HT-29 (cell line): ENCODE measurements around the gene NIPSNAP2. TPM values are rescaled to one million over a fixed set of nuclear protein-coding genes. Genes with fewer than 3 reads are reported as not detected.
"Not testable (repeated sequence)": the region's sequence is repeated elsewhere in the genome, so short reads cannot be mapped to it uniquely, and the experiment has no call there.

Experiments used
- DNase-seq: peaks from one replicate; pipeline ENCODE4 v3.0.0-alpha.2; 2015; ENCODE audit warnings: low spot score
- total RNA-seq: library from RNA; depleted of rRNA; stranded (reverse); fragments of >200 nt; shearing (Covaris generic); gene quantifications from 2 replicates; pipeline ENCODE4 v1.2.3, GENCODE V29; 2014

The NIPSNAP2 gene
- total RNA-seq, 1 experiment from 2014 or later: 9.5 TPM

DNA sequence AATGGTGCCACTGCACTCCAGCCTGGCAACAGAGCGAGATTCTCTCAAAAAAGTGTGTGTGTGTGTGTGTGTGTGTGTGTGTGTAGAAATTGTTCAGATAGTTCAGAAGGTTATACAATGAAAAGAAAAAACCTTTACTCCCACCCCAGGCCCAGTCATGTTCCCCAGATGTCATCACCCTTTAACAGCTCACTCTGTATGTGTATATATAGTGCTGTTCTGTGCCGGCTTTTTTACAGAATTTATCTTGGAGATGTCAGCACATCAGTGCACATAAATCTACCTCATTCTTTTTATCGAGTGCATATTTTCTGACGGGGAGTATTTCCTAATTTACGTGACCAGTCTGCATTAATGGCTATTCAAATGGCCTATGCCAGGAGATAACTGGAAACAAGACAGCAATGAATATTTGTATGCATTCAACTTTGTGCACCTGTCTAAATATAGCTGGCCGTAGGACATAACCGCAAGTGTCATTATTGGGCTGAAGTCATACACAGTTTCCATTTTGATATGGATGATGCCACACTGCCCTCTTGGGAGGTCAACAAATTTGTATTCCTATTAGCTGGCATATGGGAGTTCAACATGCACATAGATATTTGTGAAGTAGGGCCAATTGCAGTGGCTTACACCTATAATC is 11.7 kb downstream of the NIPSNAP2 start:
- DNase-seq: no peak

DNA sequence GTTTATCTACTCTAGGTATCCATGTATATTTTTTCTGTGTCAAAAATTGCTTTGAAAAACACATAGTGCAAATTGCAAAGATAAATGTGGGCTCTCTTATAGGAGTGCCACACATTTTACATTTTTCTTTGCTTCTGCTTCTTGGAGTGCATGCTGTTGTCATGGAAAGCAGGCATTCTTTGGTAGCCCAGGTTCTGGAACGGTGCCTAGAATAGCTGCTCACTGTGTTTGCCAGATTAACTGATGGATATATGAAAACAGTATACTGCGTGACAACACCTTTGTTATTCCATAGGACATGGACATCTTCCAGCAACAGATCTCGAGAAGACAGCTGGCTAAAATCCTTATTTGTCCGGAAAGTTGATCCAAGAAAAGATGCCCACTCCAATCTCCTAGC is 13.4 kb downstream of the NIPSNAP2 start:
- no peak for DNase-seq

DNA sequence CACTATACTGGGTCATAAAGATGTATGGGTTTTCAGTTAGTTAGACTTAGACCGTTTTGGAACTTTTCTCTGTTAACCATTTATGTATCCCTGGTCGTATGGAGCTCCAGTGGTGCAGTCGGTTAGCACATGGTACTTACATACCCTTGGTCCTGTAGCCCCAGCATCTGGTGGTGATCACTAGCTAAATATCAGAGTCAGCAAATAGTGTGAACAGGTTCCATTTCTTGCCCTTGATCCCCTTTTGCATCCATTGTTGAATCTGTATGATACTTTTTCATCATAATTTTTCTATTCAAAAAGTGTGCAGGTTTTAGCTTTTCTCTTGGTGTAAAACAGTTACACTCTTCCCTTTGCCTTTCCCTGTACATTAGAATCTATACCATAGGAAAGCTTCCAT is 15.9 kb downstream of the NIPSNAP2 start:
- no peak for DNase-seq

DNA sequence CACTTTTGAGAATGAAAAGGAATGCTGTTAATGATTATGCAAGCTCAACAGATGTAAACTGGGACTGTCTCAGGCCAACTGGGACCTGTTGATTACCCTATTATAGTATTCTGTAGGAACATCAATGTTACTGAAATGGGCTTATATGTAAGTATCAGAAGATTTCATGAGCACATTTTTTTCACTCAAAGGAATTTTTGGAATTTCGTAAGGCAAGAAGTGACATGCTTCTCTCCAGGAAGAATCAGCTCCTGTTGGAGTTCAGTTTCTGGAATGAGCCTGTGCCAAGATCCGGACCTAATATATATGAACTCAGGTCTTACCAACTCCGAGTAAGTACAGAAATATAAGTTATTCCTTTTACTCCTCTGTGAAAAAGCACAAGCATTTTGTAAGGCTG is 19.2 kb downstream of the NIPSNAP2 start:
- DNase-seq: no peak

DNA sequence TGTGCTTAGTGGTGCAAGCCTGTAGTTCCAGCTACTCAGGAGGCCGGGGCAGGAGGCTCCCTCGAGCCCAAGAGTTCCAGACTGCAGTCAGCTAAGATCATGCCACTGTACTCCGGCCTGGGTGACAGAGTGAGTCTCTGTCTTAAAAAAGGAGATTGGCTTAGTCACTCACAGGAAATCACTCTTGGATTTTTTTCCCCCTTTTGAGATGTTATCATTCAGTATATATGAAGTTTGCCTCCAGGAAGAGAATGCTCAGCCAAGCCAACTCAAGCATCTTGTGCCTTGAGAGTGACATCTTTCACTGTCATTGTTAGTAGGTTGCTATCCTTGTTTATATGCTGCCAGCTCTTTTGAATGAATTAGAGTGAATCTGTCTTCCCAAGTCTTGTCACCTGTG is 28.0 kb downstream of the NIPSNAP2 start:
- no peak for DNase-seq

- DNase-seq: no peak
Measured at GRCh38 chr7:55996856-55997500, 32.6 kb downstream of the NIPSNAP2 start.

- DNase-seq: no peak
Measured at GRCh38 chr7:56003749-56004148, 39.4 kb downstream of the NIPSNAP2 start.

DNA sequence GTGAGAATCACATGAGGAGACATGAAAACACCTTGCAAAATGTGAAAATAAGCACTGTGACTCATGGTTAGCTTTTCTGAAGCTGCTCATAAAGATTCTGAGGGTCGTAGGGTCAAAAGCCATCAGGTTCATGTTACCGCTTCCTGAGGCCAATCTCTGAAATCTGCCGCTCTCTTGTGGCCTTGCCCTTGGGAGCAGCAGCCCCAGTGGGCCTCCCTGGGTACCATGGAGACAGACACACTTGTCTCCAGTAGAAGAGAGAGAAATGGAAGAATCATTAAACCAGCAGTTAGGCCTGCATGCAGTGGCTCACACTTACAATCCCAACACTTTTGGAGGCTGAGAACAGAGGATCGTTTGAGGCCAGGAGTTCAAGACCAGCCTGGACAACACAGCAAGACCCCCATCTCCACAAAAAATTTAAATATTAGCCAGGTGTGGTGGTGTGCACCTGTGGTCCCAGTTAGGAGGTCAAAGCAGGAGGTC is 42.8 kb downstream of the NIPSNAP2 start:
- DNase-seq: no peak

GRCh38 chr7:56007891-56008290 is 43.5 kb downstream of the NIPSNAP2 start:
- DNase-seq: no peak

- DNase-seq: peak; percentile 12
Measured at GRCh38 chr7:56009695-56010094, 45.3 kb downstream of the NIPSNAP2 start.

DNA sequence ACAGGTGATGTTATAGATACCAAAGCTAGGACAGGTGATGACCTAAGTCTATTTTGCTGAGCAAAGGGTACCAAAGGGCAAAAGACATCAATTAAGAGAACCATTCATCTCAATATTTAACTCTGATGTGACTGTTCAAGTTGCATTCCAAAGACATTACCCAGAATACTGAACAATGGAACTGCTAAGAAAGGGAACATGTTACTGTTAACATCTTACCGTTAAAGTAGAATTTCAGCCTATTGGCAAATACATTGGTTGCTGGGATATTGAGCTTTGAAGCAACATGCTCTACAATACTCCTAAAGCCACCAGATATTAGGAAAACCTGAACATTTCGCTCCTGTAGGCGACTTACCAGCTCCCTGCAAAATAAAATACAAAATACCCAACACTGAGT is 52.6 kb downstream of the NIPSNAP2 start:
- not testable (repeated sequence) for DNase-seq

GRCh38 chr7:56019501-56019900 is 55.1 kb downstream of the NIPSNAP2 start:
- DNase-seq: no peak

DNA sequence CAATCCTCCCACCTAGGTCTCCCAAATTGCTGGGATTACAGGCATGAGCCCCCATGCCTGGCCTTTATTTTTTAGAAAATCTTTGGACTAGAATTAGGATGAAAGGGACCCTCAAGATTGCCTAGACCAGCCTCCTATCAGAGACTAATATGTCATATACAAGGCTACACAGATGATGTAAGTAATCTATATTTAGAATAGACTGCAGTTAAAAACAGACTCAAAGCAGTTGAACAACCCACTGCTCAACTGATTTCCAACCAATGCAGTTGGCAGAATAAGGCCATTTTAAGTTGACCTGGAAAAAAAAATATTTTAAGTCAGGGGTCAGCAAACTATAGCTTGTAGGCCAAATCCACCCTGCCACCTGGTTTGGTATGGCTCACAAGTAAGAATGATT is 59.1 kb downstream of the NIPSNAP2 start:
- no peak for DNase-seq

DNA sequence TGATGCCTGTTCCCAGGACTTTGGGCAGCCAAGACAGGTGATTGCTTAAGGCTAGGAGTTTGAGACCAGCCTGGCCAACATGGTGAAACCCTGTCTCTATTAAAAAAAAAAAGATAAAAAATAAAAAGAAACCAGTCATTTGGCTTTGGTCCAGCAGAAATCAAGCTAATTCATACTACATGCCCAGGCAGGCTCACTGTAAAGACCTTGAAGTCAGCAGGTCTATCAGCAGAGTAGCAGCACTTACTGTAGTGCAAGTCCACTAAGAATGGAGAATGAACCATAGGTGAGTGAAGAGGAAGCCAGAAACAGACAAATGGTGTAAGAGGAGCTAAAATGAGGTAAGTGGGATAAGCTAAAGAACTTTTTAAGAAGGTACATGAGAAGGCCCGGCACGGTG is 62.2 kb downstream of the NIPSNAP2 start:
- no peak for DNase-seq

DNA sequence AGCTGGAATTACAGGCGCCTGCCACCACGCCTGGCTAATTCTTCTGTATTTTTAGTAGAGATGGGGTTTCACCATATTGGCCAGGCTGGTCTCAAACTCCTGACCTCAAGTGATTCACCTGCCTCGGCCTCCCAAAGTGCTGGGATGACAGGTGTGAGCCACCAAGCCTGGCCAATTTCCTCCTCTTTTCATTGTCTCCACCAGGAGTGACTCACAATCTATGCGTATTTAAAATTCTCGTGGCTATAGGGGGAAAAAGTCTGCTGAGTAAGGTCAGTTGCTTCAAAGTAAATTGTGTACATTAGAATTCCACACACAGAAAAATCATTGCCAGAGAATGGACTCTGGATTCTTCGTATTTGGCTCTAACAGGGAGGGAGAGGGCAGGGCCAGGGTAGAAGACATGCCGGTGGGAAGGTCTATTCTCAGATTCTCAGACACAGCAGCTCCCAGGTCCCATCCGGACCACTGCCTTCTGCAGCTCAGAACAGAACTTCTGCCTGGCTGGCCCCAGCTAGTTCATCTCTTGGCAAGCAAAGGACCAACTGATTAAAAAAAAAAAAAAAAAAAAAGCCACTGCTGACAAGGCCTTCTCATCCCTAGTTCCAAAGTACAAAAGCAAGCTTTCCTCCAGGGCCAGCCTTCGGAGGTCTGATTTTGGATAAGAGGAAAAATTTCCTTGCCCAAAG is 64.7 kb downstream of the NIPSNAP2 start:
- DNase-seq: no peak

- no peak for DNase-seq
Measured at GRCh38 chr7:56030340-56030739, 66.0 kb downstream of the NIPSNAP2 start.

DNA sequence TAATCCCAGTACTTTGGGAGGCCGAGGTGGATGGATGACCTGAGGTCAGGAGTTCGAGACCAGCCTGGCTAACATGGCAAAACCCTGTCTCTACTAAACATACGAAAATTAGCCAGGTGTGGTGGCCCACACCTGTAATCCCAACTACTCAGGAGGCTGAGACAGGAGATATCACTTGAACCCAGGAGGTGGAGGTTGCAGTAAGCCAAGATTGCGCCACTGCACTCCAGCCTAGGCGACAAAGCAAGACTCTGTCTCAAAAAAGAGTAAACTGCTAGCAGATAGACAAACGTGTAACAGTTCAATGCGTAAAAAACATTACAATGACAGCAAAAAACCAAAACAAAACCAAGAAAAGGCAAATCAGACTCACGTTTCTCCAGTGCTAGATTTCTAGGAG is 67.2 kb downstream of the NIPSNAP2 start:
- DNase-seq: not testable (repeated sequence)

DNA sequence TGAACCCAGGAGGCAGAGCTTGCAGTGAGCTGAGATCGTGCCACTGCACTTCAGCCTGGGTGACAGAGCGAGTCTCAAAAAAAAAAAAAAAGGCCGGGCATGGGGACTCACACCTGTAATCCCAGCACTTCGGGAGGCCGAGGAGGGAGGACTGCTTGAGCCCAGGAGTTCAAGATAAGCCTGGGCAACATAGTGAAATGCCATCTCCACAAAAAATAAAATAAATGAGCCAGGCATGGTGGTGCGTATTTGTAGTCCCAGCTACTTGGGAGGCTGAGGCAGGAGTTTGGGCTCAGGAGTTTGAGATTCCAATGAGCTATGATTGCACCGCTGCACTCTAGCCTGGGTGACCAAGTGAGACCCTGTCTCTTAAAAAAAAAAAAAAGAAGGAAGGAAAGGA is 68.2 kb downstream of the NIPSNAP2 start:
- DNase-seq: not testable (repeated sequence)

- DNase-seq: peak; percentile 88
Measured at GRCh38 chr7:56033671-56034432, 69.5 kb downstream of the NIPSNAP2 start.

GRCh38 chr7:56040730-56041129 is 76.3 kb downstream of the NIPSNAP2 start:
- DNase-seq: no peak

- DNase-seq: not testable (repeated sequence)
Measured at GRCh38 chr7:56045758-56046157, 81.4 kb downstream of the NIPSNAP2 start.
